ENCODE results near the gene HDGFL2. TPM values are rescaled to one million over a fixed set of nuclear protein-coding genes. Genes with fewer than 3 reads are reported as not detected.

HDGFL2 gene
- polyA plus RNA-seq, 1 donor from 2014 or later = 31.9 TPM

GRCh38 chr19:4550018-4550417 is 77.9 kb downstream of the HDGFL2 start:
- Mint-ChIP-seq H3K27me3 (peaks cover 9% of the 10 kb centered on the region), H3K4me1 (no peaks in the 10 kb centered on the region), H3K4me3 (no peak overlapping the region), H3K36me3 (no peaks in the 10 kb centered on the region), H3K27ac (no peak overlapping the region), H3K9me3 (peaks cover 0 to 4% (median 0%) of the 10 kb centered on the region in 3 donors)

GRCh38 chr19:4550479-4551050 is 78.5 kb downstream of the HDGFL2 start:
- Mint-ChIP-seq H3K4me1 (no peaks in the 10 kb centered on the region), H3K27ac (no peak overlapping the region), H3K9me3 (peaks cover 0 to 4% (median 0%) of the 10 kb centered on the region in 3 donors), H3K27me3 (peaks cover 9% of the 10 kb centered on the region), H3K4me3 (no peak overlapping the region), H3K36me3 (no peaks in the 10 kb centered on the region)

Other genes with a start within 250 kb of the HDGFL2 start
- 24.2 TPM for gene EBI3, start 242.8 kb upstream of the HDGFL2 start, polyA plus RNA-seq
- gene YJU2, start 225.2 kb upstream of the HDGFL2 start, polyA plus RNA-seq = 45.6 TPM
- not detected for gene SHD, start 193.0 kb upstream of the HDGFL2 start, polyA plus RNA-seq
- 1.9 TPM for gene TMIGD2, start 169.9 kb upstream of the HDGFL2 start, polyA plus RNA-seq
- 0.58 TPM for gene FSD1, start 167.7 kb upstream of the HDGFL2 start, polyA plus RNA-seq
- not detected for gene STAP2, start 133.5 kb upstream of the HDGFL2 start, polyA plus RNA-seq
- gene MPND, start 128.7 kb upstream of the HDGFL2 start, polyA plus RNA-seq = 9.7 TPM
- 23.7 TPM for gene SH3GL1, start 71.8 kb upstream of the HDGFL2 start, polyA plus RNA-seq
- 6.9 TPM for gene CHAF1A, start 69.7 kb upstream of the HDGFL2 start, polyA plus RNA-seq
- 7.0 TPM for gene UBXN6, start 14.5 kb upstream of the HDGFL2 start, polyA plus RNA-seq
- gene PLIN4, start 46.2 kb downstream of the HDGFL2 start, polyA plus RNA-seq = 0.15 TPM
- gene PLIN5, start 62.9 kb downstream of the HDGFL2 start, polyA plus RNA-seq = not detected
- 0.81 TPM for gene LRG1, start 67.7 kb downstream of the HDGFL2 start, polyA plus RNA-seq
- not detected for gene SEMA6B, start 87.4 kb downstream of the HDGFL2 start, polyA plus RNA-seq
- 18.4 TPM for gene TNFAIP8L1, start 167.2 kb downstream of the HDGFL2 start, polyA plus RNA-seq
- 100 TPM for gene MYDGF, start 198.0 kb downstream of the HDGFL2 start, polyA plus RNA-seq

All from IgD-negative memory B cell (primary cell).